Esophagus squamous epithelium (tissue), 5 donors: ENCODE measurements around the gene RAD54L. TPM values are rescaled to one million over a fixed set of nuclear protein-coding genes. Genes with fewer than 3 reads are reported as not detected.
A peak's percentile ranks its signal among the peaks of the same experiment; 100 is the strongest.
"Not testable (repeated sequence)": the region's sequence is repeated elsewhere in the genome, so short reads cannot be mapped to it uniquely, and the experiment has no call there.

Source experiments
- DNase-seq: peaks from one replicate; lab custom pipeline; 2025; lab: John Stamatoyannopoulos, UW
- H3K27ac ChIP-seq, 4 donors: fragments of 200-600 bp; sonication (generic); one replicate each; pipeline ENCODE4 v1.5.1; 2016 to 2019; ENCODE audit warnings: mild to moderate bottlenecking in 1 of 4
- H3K27me3 ChIP-seq, 4 donors: fragments of 200-600 bp; sonication (generic); 1 replicate in 3 of 4; 2 replicates in 1 of 4; pipeline versions ENCODE4 v1.5.1 to v1.6.0; 2017 to 2021; ENCODE audit warnings: antibody characterized with exemption in 1 of 4
- H3K36me3 ChIP-seq, 3 donors: fragments of 200-600 bp; sonication (generic); one replicate each; pipeline ENCODE4 v1.5.1; 2016 to 2019
- H3K4me1 ChIP-seq, 3 donors: fragments of 200-600 bp; sonication (generic); one replicate each; pipeline ENCODE4 v1.5.1; 2017 to 2019
- H3K4me3 ChIP-seq, 4 donors: fragments of 200-600 bp; sonication (generic); 1 replicate in 3 of 4; 2 replicates in 1 of 4; pipeline ENCODE4 v1.5.1; 2016 to 2019; ENCODE audit warnings: mild to moderate bottlenecking in 2 of 4, moderate library complexity in 1 of 4
- H3K9me3 ChIP-seq, 3 donors: fragments of 200-600 bp; sonication (generic); one replicate each; pipeline ENCODE4 v1.5.1; 2016 to 2019
- CTCF ChIP-seq, 6 experiments: fragments of 450-650 bp in 4 of 6; fragments of 200-600 bp in 2 of 6; sonication (generic) in 2 of 6; IDR thresholded peaks; one replicate each; pipeline ENCODE4 v1.5.1; 2016 to 2019; ENCODE audit warnings: antibody characterized with exemption in 6 of 6, mild to moderate bottlenecking in 4 of 6, moderate library complexity in 4 of 6
- POLR2A ChIP-seq, 4 donors: fragments of 450-650 bp; IDR thresholded peaks; one replicate each; pipeline ENCODE4 v1.6.1; 2017; ENCODE audit warnings: antibody characterized with exemption in 4 of 4, mild to moderate bottlenecking in 4 of 4, moderate library complexity in 3 of 4
- WGBS, 2 donors: methylation state at CpG; one replicate each; pipeline ENCODE4 v1.1.5; 2018; 5-methylcytosine and 5-hydroxymethylcytosine counted together
- intact Hi-C: fragments of 100-400 bp; cut with DNase I; formaldehyde crosslinking; loops from one replicate; pipeline ENCODE4 v1.15.0; 2022
- total RNA-seq, 4 donors: library from RNA; depleted of rRNA; stranded (reverse); fragments of >200 nt; gene quantifications; one replicate each; pipeline ENCODE4 v1.1.0, GENCODE V29; 2016
- donor health status: DM: yes; HTN: yes; CAD: no.

The RAD54L gene
- total RNA-seq, 4 donors from 2014 or later, result 1.9 to 7.8 (median 6.8) TPM

GRCh38 chr1:46221749-46222148 lies 25.8 kb upstream of the RAD54L start:
- no CpG with 5 or more reads among the region's 4 CpGs for WGBS, 2 donors
- H3K4me3 ChIP-seq, result no peak overlapping the region
- TF ChIP-seq CTCF (IDR thresholded peaks at IDR 0.05) (no peak), POLR2A (IDR thresholded peaks at IDR 0.05) (no peak)
- no peak for DNase-seq
- peaks cover 0 to 37% (median 5%) of the 10 kb centered on the region in 3 donors for H3K4me1 ChIP-seq
- no peak overlapping the region for H3K27ac ChIP-seq
- no peaks in the 10 kb centered on the region for H3K9me3 ChIP-seq
- peaks cover 0 to 17% (median 0%) of the 10 kb centered on the region in 3 donors for H3K36me3 ChIP-seq
- intact Hi-C loops, result loop anchor here (2.0 to 5.0 kb wide), 2 partner anchors 39 to 185 kb away; no protein-coding TSS in a partner anchor
- H3K27me3 ChIP-seq, result no peaks in the 10 kb centered on the region

GRCh38 chr1:46223055-46223454 lies 24.5 kb upstream of the RAD54L start:
- H3K27me3 ChIP-seq, H3K9me3 ChIP-seq, H3K27ac ChIP-seq, H3K4me3 ChIP-seq, DNase-seq: not testable (repeated sequence)
- H3K4me1 ChIP-seq, result peaks cover 0 to 29% (median 5%) of the 10 kb centered on the region in 3 donors
- WGBS, 2 donors, result 49 to 73% methylated on average over 9 to 11 of the region's 11 CpGs
- intact Hi-C loops, result loop anchor here (5.0 kb wide), 1 partner anchor 41 kb away; no protein-coding TSS in a partner anchor
- peaks cover 0 to 17% (median 0%) of the 10 kb centered on the region in 3 donors for H3K36me3 ChIP-seq

GRCh38 chr1:46223472-46223943 lies 24.1 kb upstream of the RAD54L start:
- Histone ChIP-seq H3K4me1 (peaks cover 0 to 26% (median 5%) of the 10 kb centered on the region in 3 donors), H3K36me3 (peaks cover 0 to 17% (median 0%) of the 10 kb centered on the region in 3 donors), H3K9me3 (no peaks in the 10 kb centered on the region), H3K27me3 (no peaks in the 10 kb centered on the region), H3K4me3 (no peak overlapping the region), H3K27ac (no peak overlapping the region)
- TF ChIP-seq CTCF (IDR thresholded peaks at IDR 0.05) (peak; percentile 56 to 94 (median 94)), POLR2A (IDR thresholded peaks at IDR 0.05) (no peak)
- intact Hi-C loops, result loop anchor here (5.0 kb wide), 1 partner anchor 41 kb away; no protein-coding TSS in a partner anchor
- no peak for DNase-seq
- WGBS, 2 donors, result 0 to 6% methylated on average over 3 to 6 of the region's 6 CpGs

GRCh38 chr1:46224966-46225365 lies 22.6 kb upstream of the RAD54L start:
- Histone ChIP-seq H3K27ac (no peak overlapping the region), H3K4me1 (peaks cover 0 to 12% (median 0%) of the 10 kb centered on the region in 3 donors), H3K27me3 (no peaks in the 10 kb centered on the region), H3K4me3 (no peak overlapping the region), H3K9me3 (no peaks in the 10 kb centered on the region), H3K36me3 (peaks cover 0 to 15% (median 0%) of the 10 kb centered on the region in 3 donors)
- TF ChIP-seq CTCF (IDR thresholded peaks at IDR 0.05), result no peak
- TF ChIP-seq POLR2A (IDR thresholded peaks at IDR 0.05), result no peak
- intact Hi-C loops, result loop anchor here (5.0 kb wide), 1 partner anchor 43 kb away; no protein-coding TSS in a partner anchor
- WGBS, 2 donors, result 69 to 95% methylated on average over 2 to 4 of the region's 4 CpGs
- DNase-seq, result no peak

- DNase-seq, H3K4me3 ChIP-seq, H3K9me3 ChIP-seq, intact Hi-C loops, H3K27me3 ChIP-seq, H3K4me1 ChIP-seq, H3K36me3 ChIP-seq, H3K27ac ChIP-seq: not testable (repeated sequence)
- WGBS, 2 donors, result 88 to 92% methylated on average over 3 of the region's 3 CpGs
Observed at GRCh38 chr1:46231231-46231630, 16.3 kb upstream of the RAD54L start.

- no peak for TF ChIP-seq CTCF (IDR thresholded peaks at IDR 0.05)
- no peak for TF ChIP-seq POLR2A (IDR thresholded peaks at IDR 0.05)
- peaks cover 0 to 15% (median 11%) of the 10 kb centered on the region in 3 donors for H3K9me3 ChIP-seq
- no peak overlapping the region for H3K27ac ChIP-seq
- DNase-seq, result no peak
- 90 to 91% methylated on average over 4 of the region's 4 CpGs for WGBS, 2 donors
- intact Hi-C loops, result no loop called here
- H3K4me1 ChIP-seq, result no peaks in the 10 kb centered on the region
- no peaks in the 10 kb centered on the region for H3K27me3 ChIP-seq
- no peak overlapping the region for H3K4me3 ChIP-seq
- H3K36me3 ChIP-seq, result no peaks in the 10 kb centered on the region
Observed at GRCh38 chr1:46236882-46237281, 10.7 kb upstream of the RAD54L start.

- H3K4me3 ChIP-seq, intact Hi-C loops, H3K27ac ChIP-seq, H3K27me3 ChIP-seq, H3K36me3 ChIP-seq, DNase-seq, H3K4me1 ChIP-seq: not testable (repeated sequence)
- peaks cover 0 to 15% (median 11%) of the 10 kb centered on the region in 3 donors for H3K9me3 ChIP-seq
- 56% methylated on average over 1 of the region's 1 CpG; no CpG with 5 or more reads in 1 of the 2 donors for WGBS, 2 donors
Observed at GRCh38 chr1:46238865-46239264, 8.7 kb upstream of the RAD54L start.

GRCh38 chr1:46241733-46242132 lies 5.8 kb upstream of the RAD54L start:
- H3K27ac ChIP-seq, H3K27me3 ChIP-seq, DNase-seq, H3K4me3 ChIP-seq, intact Hi-C loops, H3K36me3 ChIP-seq: not testable (repeated sequence)
- WGBS, 2 donors, result no CpG with 5 or more reads among the region's 38 CpGs
- peaks cover 0 to 12% (median 9%) of the 10 kb centered on the region in 3 donors for H3K9me3 ChIP-seq
- H3K4me1 ChIP-seq, result peaks cover 0 to 14% (median 0%) of the 10 kb centered on the region in 3 donors
